ENCODE data around the gene TM9SF4.
"Not testable (repeated sequence)": the region's sequence is repeated elsewhere in the genome, so short reads cannot be mapped to it uniquely, and the experiment has no call there.

The TM9SF4 gene

GRCh38 chr20:32160341-32160740 lies 50.8 kb downstream of the TM9SF4 start:
- DNase-seq = no peak

GRCh38 chr20:32162351-32162750 lies 52.8 kb downstream of the TM9SF4 start:
- no peak for DNase-seq

DNA sequence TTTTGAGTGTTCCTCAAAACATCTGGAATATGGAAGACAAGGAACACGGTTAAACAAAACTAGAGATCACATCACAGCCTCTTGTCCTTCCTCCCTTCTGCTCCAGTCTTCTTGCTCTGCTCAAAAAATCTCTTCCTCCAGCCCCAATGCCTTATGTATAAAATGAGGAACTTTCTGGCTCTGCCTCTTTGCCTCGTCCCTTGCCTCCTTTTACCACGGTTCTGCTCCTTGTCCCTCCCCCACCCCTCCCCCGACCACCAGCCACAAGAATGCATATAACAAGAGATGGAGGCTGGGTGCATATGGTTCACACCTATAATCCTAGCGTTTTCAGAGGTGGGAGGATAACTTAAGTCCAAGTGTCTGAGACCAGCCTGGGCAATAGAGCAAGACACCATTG lies 54.4 kb downstream of the TM9SF4 start:
- no peak for DNase-seq

DNA sequence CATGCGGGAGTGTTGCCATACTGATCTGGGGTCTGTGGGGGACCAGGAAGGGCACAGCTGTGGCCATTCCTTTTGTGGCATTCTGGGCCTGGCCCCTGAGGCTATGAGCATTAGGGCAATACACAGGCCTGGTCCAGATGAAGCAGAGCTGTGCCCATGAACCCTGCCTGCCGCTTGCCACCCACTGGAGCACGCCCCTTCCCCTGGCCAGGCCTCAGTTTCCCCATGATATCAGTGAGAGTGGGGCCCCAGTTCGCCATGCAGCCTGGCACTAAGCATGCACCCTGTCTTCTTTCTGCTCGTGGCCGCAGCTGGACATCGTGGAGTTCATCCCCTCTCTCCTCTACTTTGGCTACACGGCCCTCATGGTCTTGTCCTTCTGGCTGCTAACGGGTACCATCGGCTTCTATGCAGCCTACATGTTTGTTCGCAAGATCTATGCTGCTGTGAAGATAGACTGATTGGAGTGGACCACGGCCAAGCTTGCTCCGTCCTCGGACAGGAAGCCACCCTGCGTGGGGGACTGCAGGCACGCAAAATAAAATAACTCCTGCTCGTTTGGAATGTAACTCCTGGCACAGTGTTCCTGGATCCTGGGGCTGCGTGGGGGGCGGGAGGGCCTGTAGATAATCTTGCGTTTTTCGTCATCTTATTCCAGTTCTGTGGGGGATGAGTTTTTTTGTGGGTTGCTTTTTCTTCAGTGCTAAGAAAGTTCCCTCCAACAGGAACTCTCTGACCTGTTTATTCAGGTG lies 55.6 kb downstream of the TM9SF4 start:
- DNase-seq = no peak

GRCh38 chr20:32165836-32166545 lies 56.5 kb downstream of the TM9SF4 start:
- no peak for DNase-seq

DNA sequence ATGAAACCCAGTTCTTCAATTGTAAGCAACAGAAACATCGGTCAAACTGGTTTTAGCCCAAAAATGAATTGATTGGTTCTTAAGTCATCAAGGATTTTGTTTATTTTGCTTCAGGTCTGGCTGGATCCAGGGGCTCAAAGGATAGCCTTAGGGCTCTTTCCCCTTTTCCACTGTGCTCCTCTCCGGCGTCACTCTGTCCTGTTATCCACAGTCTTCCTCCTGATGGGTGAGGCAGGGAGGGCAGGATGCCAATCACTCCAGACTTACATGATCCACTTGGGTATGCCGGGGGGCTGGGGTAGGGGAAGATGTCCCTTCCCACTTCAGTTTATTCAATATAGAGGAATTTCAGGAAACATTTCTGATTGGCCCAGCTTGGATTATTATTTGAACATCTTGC lies 58.0 kb downstream of the TM9SF4 start:
- no peak for DNase-seq

- no peak for DNase-seq
Measured at GRCh38 chr20:32168184-32168910, 58.8 kb downstream of the TM9SF4 start.

DNA sequence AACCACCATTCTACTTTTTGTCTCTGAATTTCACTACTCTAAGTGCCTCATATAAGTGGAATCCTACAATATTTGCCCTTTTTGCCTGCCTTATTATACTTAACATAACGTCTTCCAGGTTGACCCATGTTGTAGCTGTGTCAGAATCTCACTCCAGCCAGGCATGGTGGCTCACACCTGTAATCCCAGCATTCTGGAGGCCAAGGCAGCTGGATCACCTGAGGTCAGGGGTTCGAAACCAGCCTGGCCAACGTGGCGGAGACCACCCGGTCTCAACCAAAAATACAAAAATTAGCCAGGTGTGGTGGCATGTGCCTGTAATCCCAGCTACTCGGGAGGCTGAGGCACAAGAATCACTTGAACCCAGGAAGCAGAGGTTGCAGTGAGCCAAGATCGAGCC lies 68.2 kb downstream of the TM9SF4 start:
- DNase-seq = not testable (repeated sequence)

GRCh38 chr20:32179515-32179914 lies 70.0 kb downstream of the TM9SF4 start:
- no peak for DNase-seq

GRCh38 chr20:32179934-32180333 lies 70.4 kb downstream of the TM9SF4 start:
- DNase-seq = no peak

- no peak for DNase-seq
Measured at GRCh38 chr20:32181606-32182005, 72.1 kb downstream of the TM9SF4 start.

GRCh38 chr20:32183947-32184635 lies 74.6 kb downstream of the TM9SF4 start:
- no peak for DNase-seq

DNA sequence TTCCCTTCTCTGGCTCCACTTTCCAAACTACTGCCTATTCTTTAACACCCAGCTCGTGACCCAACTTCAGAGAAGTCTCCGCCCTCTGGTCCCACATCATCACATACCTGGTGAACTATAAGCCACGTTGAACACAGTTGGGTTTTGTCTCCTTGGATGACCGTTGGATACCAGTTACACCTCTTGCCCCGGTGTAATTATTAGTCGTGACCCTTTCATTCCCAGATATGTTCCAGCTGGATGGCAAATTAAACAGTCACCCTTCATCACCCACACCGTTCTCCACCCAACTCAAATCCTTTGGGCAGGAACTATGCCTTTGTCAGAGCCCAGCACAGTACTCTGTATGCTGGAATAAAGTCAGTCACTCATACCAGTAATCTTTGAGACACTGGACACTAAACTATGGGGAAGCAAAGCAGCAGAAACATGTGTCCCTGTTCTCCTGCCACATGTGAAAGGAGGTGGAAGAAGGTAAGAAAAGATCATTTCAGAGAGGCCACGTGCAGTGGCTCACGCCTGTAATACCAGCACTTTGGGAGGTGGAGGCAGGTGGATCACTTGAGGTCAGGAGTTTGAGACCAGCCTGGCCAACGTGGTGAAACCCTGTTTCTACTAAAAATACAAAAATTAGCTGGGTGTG lies 75.6 kb downstream of the TM9SF4 start:
- no peak for DNase-seq

DNA sequence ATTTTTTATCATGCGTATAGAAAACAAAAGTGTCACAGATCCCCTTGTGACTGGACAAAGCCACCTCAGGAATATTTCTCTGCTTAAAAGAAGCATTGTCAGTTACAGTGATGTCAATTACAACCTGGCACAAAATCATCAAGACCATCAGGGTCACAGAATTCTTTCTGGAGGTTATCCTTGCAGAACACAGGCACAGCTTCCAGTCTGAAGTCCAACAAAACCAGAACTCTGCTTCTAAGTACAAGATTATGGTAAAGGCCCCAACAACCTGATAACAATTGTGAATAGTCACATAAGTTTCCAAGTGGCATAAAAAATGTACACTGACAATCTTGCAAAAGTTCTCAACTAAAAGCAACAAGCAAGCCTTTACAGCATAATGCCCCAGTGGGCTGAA lies 77.0 kb downstream of the TM9SF4 start:
- DNase-seq = no peak

DNA sequence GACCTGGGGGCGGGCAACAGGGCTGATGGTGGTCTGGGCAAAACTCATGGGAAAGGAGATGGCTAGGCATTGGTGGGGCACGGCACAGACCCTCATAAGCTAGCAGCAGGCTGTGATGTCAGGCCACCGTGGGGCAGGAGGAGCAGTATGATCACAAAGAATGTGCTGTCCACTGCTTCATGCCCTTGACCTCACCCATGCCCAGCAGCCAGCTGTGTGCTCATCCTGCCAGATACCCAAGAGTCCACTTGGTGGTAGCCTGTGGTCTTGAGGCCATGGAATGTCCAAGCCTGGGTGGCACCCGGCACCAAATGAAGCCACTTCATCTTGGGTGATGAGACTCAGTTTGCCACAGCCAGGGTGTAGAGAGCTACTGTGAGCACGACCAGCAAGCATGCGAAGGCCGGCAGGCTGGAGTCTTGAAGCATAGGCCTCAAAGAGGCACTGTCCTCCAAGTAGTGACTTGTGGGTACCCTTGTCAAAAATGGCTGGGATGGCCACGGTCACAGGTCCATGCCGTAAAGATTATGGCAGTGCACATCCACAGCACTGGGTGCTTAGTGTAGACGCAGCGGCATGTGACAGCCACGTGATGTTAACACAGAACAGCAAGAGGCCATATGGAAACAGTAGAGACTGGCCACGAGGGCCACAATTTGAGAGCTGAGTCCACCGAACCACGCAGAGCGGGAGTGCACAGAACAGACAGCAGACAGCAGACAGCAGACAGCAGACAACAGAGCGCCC lies 79.0 kb downstream of the TM9SF4 start:
- DNase-seq = no peak

GRCh38 chr20:32189123-32189410 lies 79.6 kb downstream of the TM9SF4 start:
- DNase-seq = no peak

GRCh38 chr20:32189691-32190615 lies 80.4 kb downstream of the TM9SF4 start:
- DNase-seq = peak; percentile 21

- no peak for DNase-seq
Measured at GRCh38 chr20:32190616-32191415, 81.3 kb downstream of the TM9SF4 start.

- DNase-seq = no peak
Measured at GRCh38 chr20:32191422-32191821, 81.9 kb downstream of the TM9SF4 start.

DNA sequence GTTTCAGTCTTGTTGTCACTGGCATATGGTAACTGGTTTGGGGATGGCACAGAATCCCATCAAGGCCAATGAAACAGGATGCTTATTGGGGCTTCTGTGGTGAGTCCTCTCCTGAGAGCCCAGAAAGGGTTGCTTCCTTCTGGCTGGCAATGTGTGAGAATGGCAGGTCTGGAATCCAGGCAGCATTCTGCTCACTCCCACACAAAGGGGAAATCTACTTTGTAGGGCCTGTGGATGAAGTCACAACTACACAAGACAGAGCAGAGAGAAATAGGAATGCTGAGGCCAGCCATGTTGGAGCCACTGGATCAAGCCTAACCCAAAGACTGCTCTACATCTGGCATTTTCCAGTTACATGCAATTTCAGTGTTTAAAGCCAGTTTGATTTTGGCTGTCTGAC lies 82.4 kb downstream of the TM9SF4 start:
- no peak for DNase-seq
